Transverse colon (tissue), 4 donors: Measurements from ENCODE around the gene BBS1.

Experiments used
- EP300 ChIP-seq: sonication (generic); formaldehyde crosslinking; IDR thresholded peaks from one replicate; pipeline ENCODE4 v1.6.1; 2017; ENCODE audit warnings: antibody characterized with exemption, low read depth
- POLR2A ChIP-seq: fragments of 450-650 bp; IDR thresholded peaks from one replicate; pipeline ENCODE4 v1.6.1; 2016; ENCODE audit warnings: antibody characterized with exemption, mild to moderate bottlenecking, moderate library complexity
- POLR2AphosphoS5 ChIP-seq, 3 donors: sonication (generic); formaldehyde crosslinking; IDR thresholded peaks; one replicate each; pipeline ENCODE4 v1.6.1; 2016; ENCODE audit warnings: antibody characterized with exemption in 3 of 3
- TF ChIP-seq, protein P1 (sequence below), 5 experiments: fragments of 200-600 bp in 3 of 5; fragments of 450-650 bp in 2 of 5; sonication (generic) in 3 of 5; IDR thresholded peaks; 1 replicate in 2 of 5; 2 replicates in 3 of 5; pipeline ENCODE4 v1.5.1; 2016 to 2017; ENCODE audit warnings: antibody characterized with exemption in 5 of 5, inconsistent platforms in 3 of 5, mild to moderate bottlenecking in 2 of 5, moderate library complexity in 1 of 5

GRCh38 chr11:66530927-66531709 lies 20.7 kb downstream of the BBS1 start:
- TF ChIP-seq, protein P1, sequence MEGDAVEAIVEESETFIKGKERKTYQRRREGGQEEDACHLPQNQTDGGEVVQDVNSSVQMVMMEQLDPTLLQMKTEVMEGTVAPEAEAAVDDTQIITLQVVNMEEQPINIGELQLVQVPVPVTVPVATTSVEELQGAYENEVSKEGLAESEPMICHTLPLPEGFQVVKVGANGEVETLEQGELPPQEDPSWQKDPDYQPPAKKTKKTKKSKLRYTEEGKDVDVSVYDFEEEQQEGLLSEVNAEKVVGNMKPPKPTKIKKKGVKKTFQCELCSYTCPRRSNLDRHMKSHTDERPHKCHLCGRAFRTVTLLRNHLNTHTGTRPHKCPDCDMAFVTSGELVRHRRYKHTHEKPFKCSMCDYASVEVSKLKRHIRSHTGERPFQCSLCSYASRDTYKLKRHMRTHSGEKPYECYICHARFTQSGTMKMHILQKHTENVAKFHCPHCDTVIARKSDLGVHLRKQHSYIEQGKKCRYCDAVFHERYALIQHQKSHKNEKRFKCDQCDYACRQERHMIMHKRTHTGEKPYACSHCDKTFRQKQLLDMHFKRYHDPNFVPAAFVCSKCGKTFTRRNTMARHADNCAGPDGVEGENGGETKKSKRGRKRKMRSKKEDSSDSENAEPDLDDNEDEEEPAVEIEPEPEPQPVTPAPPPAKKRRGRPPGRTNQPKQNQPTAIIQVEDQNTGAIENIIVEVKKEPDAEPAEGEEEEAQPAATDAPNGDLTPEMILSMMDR (IDR thresholded peaks at IDR 0.05), result no peak
- no peak for TF ChIP-seq POLR2AphosphoS5 (IDR thresholded peaks at IDR 0.05)
- no peak for TF ChIP-seq POLR2A
- TF ChIP-seq EP300, result no peak
